Esophagus squamous epithelium (tissue), 5 donors: ENCODE results near the gene TMEM258. TPM values are rescaled to one million over a fixed set of nuclear protein-coding genes. Genes with fewer than 3 reads are reported as not detected.

Experiments
- DNase-seq: peaks from one replicate; lab custom pipeline; 2025; lab: John Stamatoyannopoulos, UW
- H3K27ac ChIP-seq, 4 donors: fragments of 200-600 bp; sonication (generic); one replicate each; pipeline ENCODE4 v1.5.1; 2016 to 2019; ENCODE audit warnings: mild to moderate bottlenecking in 1 of 4
- H3K27me3 ChIP-seq, 4 donors: fragments of 200-600 bp; sonication (generic); 1 replicate in 3 of 4; 2 replicates in 1 of 4; pipeline versions ENCODE4 v1.5.1 to v1.6.0; 2017 to 2021; ENCODE audit warnings: antibody characterized with exemption in 1 of 4
- H3K36me3 ChIP-seq, 3 donors: fragments of 200-600 bp; sonication (generic); one replicate each; pipeline ENCODE4 v1.5.1; 2016 to 2019
- H3K4me1 ChIP-seq, 3 donors: fragments of 200-600 bp; sonication (generic); one replicate each; pipeline ENCODE4 v1.5.1; 2017 to 2019
- H3K4me3 ChIP-seq, 4 donors: fragments of 200-600 bp; sonication (generic); 1 replicate in 3 of 4; 2 replicates in 1 of 4; pipeline ENCODE4 v1.5.1; 2016 to 2019; ENCODE audit warnings: mild to moderate bottlenecking in 2 of 4, moderate library complexity in 1 of 4
- H3K9me3 ChIP-seq, 3 donors: fragments of 200-600 bp; sonication (generic); one replicate each; pipeline ENCODE4 v1.5.1; 2016 to 2019
- POLR2A ChIP-seq, 4 donors: fragments of 450-650 bp; IDR thresholded peaks; one replicate each; pipeline ENCODE4 v1.6.1; 2017; ENCODE audit warnings: antibody characterized with exemption in 4 of 4, mild to moderate bottlenecking in 4 of 4, moderate library complexity in 3 of 4
- WGBS, 2 donors: methylation state at CpG; one replicate each; pipeline ENCODE4 v1.1.5; 2018; 5-methylcytosine and 5-hydroxymethylcytosine counted together
- intact Hi-C: fragments of 100-400 bp; cut with DNase I; formaldehyde crosslinking; loops from one replicate; pipeline ENCODE4 v1.15.0; 2022
- total RNA-seq, 4 donors: library from RNA; depleted of rRNA; stranded (reverse); fragments of >200 nt; gene quantifications; one replicate each; pipeline ENCODE4 v1.1.0, GENCODE V29; 2016
- TF ChIP-seq, protein P1 (sequence below), 6 experiments: fragments of 450-650 bp in 4 of 6; fragments of 200-600 bp in 2 of 6; sonication (generic) in 2 of 6; IDR thresholded peaks; one replicate each; pipeline ENCODE4 v1.5.1; 2016 to 2019; ENCODE audit warnings: antibody characterized with exemption in 6 of 6, mild to moderate bottlenecking in 4 of 6, moderate library complexity in 4 of 6
- donor health status: DM: yes; HTN: yes; CAD: no.

TMEM258 gene
- 10 to 100 TPM; 32.3 to 54.2 (median 37.9) TPM for total RNA-seq

GRCh38 chr11:61792310-61793082 lies at the start of gene TMEM258, which contains the start of gene FEN1:
Gene TMEM258, minus strand, starts transcription at chr11:61792599. Its CDS starts 41 bp downstream, at chr11:61792558.
Gene FEN1, plus strand, starts transcription at chr11:61792911. Its CDS starts 2,451 bp downstream, at chr11:61795362.
- 0% methylated on average over 22 to 37 of the region's 61 CpGs for WGBS, 2 donors
- H3K36me3 ChIP-seq: peaks cover 0 to 42% (median 24%) of the 10 kb centered on the region in 3 donors
- TF ChIP-seq POLR2A (IDR thresholded peaks at IDR 0.05): peak in 2 of 4 donors; percentile 36 to 69
- TF ChIP-seq, protein P1, sequence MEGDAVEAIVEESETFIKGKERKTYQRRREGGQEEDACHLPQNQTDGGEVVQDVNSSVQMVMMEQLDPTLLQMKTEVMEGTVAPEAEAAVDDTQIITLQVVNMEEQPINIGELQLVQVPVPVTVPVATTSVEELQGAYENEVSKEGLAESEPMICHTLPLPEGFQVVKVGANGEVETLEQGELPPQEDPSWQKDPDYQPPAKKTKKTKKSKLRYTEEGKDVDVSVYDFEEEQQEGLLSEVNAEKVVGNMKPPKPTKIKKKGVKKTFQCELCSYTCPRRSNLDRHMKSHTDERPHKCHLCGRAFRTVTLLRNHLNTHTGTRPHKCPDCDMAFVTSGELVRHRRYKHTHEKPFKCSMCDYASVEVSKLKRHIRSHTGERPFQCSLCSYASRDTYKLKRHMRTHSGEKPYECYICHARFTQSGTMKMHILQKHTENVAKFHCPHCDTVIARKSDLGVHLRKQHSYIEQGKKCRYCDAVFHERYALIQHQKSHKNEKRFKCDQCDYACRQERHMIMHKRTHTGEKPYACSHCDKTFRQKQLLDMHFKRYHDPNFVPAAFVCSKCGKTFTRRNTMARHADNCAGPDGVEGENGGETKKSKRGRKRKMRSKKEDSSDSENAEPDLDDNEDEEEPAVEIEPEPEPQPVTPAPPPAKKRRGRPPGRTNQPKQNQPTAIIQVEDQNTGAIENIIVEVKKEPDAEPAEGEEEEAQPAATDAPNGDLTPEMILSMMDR (IDR thresholded peaks at IDR 0.05): peak in 3 of 6 experiments; percentile 3 to 29 (median 27)

GRCh38 chr11:61841636-61842527 lies 49.5 kb upstream of the TMEM258 start:
- Histone ChIP-seq H3K9me3 (no peaks in the 10 kb centered on the region), H3K4me1 (no peaks in the 10 kb centered on the region), H3K27me3 (no peaks in the 10 kb centered on the region), H3K4me3 (no peak overlapping the region), H3K36me3 (peaks cover 0 to 64% (median 0%) of the 10 kb centered on the region in 3 donors), H3K27ac (peak overlapping the region in 1 of 4 donors; percentile 13)
- 81 to 91% methylated on average over 5 to 9 of the region's 12 CpGs for WGBS, 2 donors
- intact Hi-C loops: no loop called here
- no peak for TF ChIP-seq POLR2A (IDR thresholded peaks at IDR 0.05)
- TF ChIP-seq, protein P1 (IDR thresholded peaks at IDR 0.05): no peak
- no peak for DNase-seq

More at GRCh38 chr11:61792310-61793082, at the start of gene TMEM258, which contains the start of gene FEN1:
- H3K9me3 ChIP-seq: no peaks in the 10 kb centered on the region
- DNase-seq: peak; percentile 62
- H3K27me3 ChIP-seq: no peaks in the 10 kb centered on the region
- peak within 1 kb of the TSS; percentile 89 to 99 (median 95) for H3K27ac ChIP-seq
- H3K4me3 ChIP-seq: peak within 1 kb of the TSS; percentile 49 to 89 (median 76)
- H3K4me1 ChIP-seq: peaks cover 12 to 44% (median 20%) of the 10 kb centered on the region in 3 donors
- intact Hi-C loops: loop anchor here (10.0 kb wide), 1 partner anchor 312 kb away; no protein-coding TSS in a partner anchor

DNA sequence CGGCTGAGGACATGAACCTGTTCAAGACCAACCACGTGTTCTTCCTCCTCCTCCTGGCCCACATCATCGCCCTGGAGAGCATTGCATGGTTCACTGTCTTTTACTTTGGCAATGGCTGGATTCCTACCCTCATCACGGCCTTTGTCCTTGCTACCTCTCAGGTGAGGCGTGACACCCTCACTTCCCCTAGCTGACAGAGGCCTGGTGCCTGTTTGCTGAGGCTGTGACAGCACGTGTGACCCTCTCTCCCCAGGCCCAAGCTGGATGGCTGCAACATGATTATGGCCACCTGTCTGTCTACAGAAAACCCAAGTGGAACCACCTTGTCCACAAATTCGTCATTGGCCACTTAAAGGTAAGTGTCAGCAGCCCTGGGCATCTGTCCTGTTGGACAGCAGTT lies 48.0 kb upstream of the TMEM258 start:
- H3K9me3 ChIP-seq: no peaks in the 10 kb centered on the region
- intact Hi-C loops: no loop called here
- H3K27me3 ChIP-seq: no peaks in the 10 kb centered on the region
- 87 to 100% methylated on average over 1 to 7 of the region's 7 CpGs for WGBS, 2 donors
- DNase-seq: no peak
- no peak overlapping the region for H3K4me3 ChIP-seq
- H3K4me1 ChIP-seq: peaks cover 0 to 2% (median 0%) of the 10 kb centered on the region in 3 donors
- TF ChIP-seq, protein P1 (IDR thresholded peaks at IDR 0.05): no peak
- no peak for TF ChIP-seq POLR2A (IDR thresholded peaks at IDR 0.05)
- H3K27ac ChIP-seq: no peak overlapping the region
- peaks cover 0 to 64% (median 0%) of the 10 kb centered on the region in 3 donors for H3K36me3 ChIP-seq

GRCh38 chr11:61839742-61840141 lies 47.3 kb upstream of the TMEM258 start:
- intact Hi-C loops: no loop called here
- Histone ChIP-seq H3K27me3 (no peaks in the 10 kb centered on the region), H3K4me3 (no peak overlapping the region), H3K36me3 (peaks cover 0 to 58% (median 0%) of the 10 kb centered on the region in 3 donors), H3K9me3 (no peaks in the 10 kb centered on the region), H3K4me1 (peaks cover 0 to 8% (median 3%) of the 10 kb centered on the region in 3 donors), H3K27ac (no peak overlapping the region)
- 72 to 92% methylated on average over 2 of the region's 2 CpGs for WGBS, 2 donors
- TF ChIP-seq POLR2A (IDR thresholded peaks at IDR 0.05): no peak
- TF ChIP-seq, protein P1 (IDR thresholded peaks at IDR 0.05): no peak
- DNase-seq: no peak
